Kidney (tissue), 14 donors: ENCODE data around the gene MYO16. TPM values are rescaled to one million over a fixed set of nuclear protein-coding genes. Genes with fewer than 3 reads are reported as not detected.

ENCODE experiments used
- DNase-seq, 5 donors: peaks; one replicate each; pipeline ENCODE4 v3.0.0-alpha.2; 2013 to 2020
- FAIRE-seq: peaks from 2 replicates; lab custom pipeline; 2012; peaks lifted over from hg19 to GRCh38; lab: Jason Lieb, UNC
- H3K27ac ChIP-seq, 2 donors: one replicate each; pipeline ENCODE4 v1.7.0; 2013; ENCODE audit warnings: low read depth in 2 of 2, low read length in 2 of 2, inconsistent platforms in 1 of 2
- H3K27me3 ChIP-seq: one replicate; pipeline ENCODE4 v1.7.1; 2013; ENCODE audit warnings: low read length, inconsistent platforms; ENCODE audit not compliant: control insufficient read depth, insufficient read depth
- H3K36me3 ChIP-seq, 3 donors: one replicate each; pipeline versions ENCODE4 v1.7.0 to v1.7.1; 2013; ENCODE audit warnings: low read length in 3 of 3, control low read depth in 1 of 3, inconsistent platforms in 1 of 3; ENCODE audit not compliant: insufficient read depth in 3 of 3, control insufficient read depth in 2 of 3
- H3K4me1 ChIP-seq, 3 donors: one replicate each; pipeline versions ENCODE4 v1.7.0 to v1.7.1; 2013; ENCODE audit warnings: low read length in 3 of 3, inconsistent platforms in 1 of 3, low read depth in 1 of 3; ENCODE audit not compliant: control insufficient read depth in 2 of 3, insufficient read depth in 2 of 3
- H3K4me3 ChIP-seq, 3 donors: one replicate each; pipeline versions ENCODE4 v1.7.0 to v1.8.1; 2013; ENCODE audit warnings: low read length in 3 of 3, control low read depth in 1 of 3, inconsistent platforms in 1 of 3
- H3K9ac ChIP-seq, 3 donors: one replicate each; pipeline versions ENCODE4 v1.7.0 to v1.7.1; 2013; ENCODE audit warnings: low read length in 3 of 3, control low read depth in 1 of 3, inconsistent platforms in 1 of 3
- H3K9me3 ChIP-seq, 3 donors: one replicate each; pipeline versions ENCODE4 v1.7.0 to v1.7.1; 2013; ENCODE audit warnings: low read length in 3 of 3, control low read depth in 1 of 3, inconsistent platforms in 1 of 3; ENCODE audit not compliant: control insufficient read depth in 2 of 3, insufficient read depth in 1 of 3
- CTCF ChIP-seq: IDR thresholded peaks from 3 replicates; pipeline ENCODE4 v1.5.1; 2012; ENCODE audit warnings: mild to moderate bottlenecking, moderate library complexity, borderline replicate concordance; ENCODE audit not compliant: insufficient read depth; ENCODE audit errors: extremely low read depth
- intact Hi-C: fragments of 100-400 bp; cut with DNase I; formaldehyde crosslinking; loops from one replicate; pipeline ENCODE4 v1.11.1; 2022
- polyA plus RNA-seq: library from polyadenylated mRNA; stranded (reverse); fragments of 350-450 nt; fragmentation: Illumina TruSeq; extraction: RNeasy Lipid Tissue Mini Kit (QIAGEN cat#74804); gene quantifications from one replicate; pipeline ENCODE4 v1.2.3, GENCODE V29; 2014; ENCODE audit warnings: low read depth, low replicate concordance; ENCODE audit not compliant: insufficient read depth
- total RNA-seq: library from RNA; stranded (reverse); fragmentation: NEBNext Ultra II Directional; extraction: Animal tissue kit (Norgen Biotek cat#: 25700); gene quantifications from one replicate; pipeline ENCODE4 v1.2.1, GENCODE V29; 2021
- donor health status: control.
- donor health status: control.
- donor health status: control.
- donor health status: control.
- donor health status: control.
- donor health status: DM: yes; HTN: yes; CAD: no.
- donor health status: Normal renal cell carcinoma (clear cell type).

Gene MYO16
- total and polyA plus RNA-seq, 2 donors from 2014 or later: 0.22 to 0.43 TPM

GRCh38 chr13:108924541-108924940, 295.1 kb downstream of the MYO16 start:
- no peak overlapping the region for H3K9ac ChIP-seq
- no peaks in the 10 kb centered on the region for H3K36me3 ChIP-seq
- no peaks in the 10 kb centered on the region for H3K27me3 ChIP-seq
- H3K27ac ChIP-seq: no peak overlapping the region
- FAIRE-seq (no peak), DNase-seq (no peak)
- intact Hi-C loops: no loop called here
- H3K4me1 ChIP-seq: no peaks in the 10 kb centered on the region
- H3K9me3 ChIP-seq: no peaks in the 10 kb centered on the region
- no peak for TF ChIP-seq CTCF
- no peak overlapping the region for H3K4me3 ChIP-seq

- no peak for TF ChIP-seq CTCF
- no peak for FAIRE-seq
- Histone ChIP-seq H3K9me3 (no peaks in the 10 kb centered on the region), H3K27ac (no peak overlapping the region), H3K27me3 (no peaks in the 10 kb centered on the region), H3K36me3 (no peaks in the 10 kb centered on the region), H3K4me1 (no peaks in the 10 kb centered on the region), H3K9ac (no peak overlapping the region), H3K4me3 (no peak overlapping the region)
- intact Hi-C loops: no loop called here
- DNase-seq: no peak
Observed at GRCh38 chr13:108925070-108925469, 295.7 kb downstream of the MYO16 start.

GRCh38 chr13:108926862-108927261, 297.5 kb downstream of the MYO16 start:
- Histone ChIP-seq H3K36me3 (no peaks in the 10 kb centered on the region), H3K9ac (no peak overlapping the region), H3K4me1 (no peaks in the 10 kb centered on the region), H3K4me3 (no peak overlapping the region), H3K27me3 (no peaks in the 10 kb centered on the region), H3K27ac (no peak overlapping the region), H3K9me3 (no peaks in the 10 kb centered on the region)
- intact Hi-C loops: no loop called here
- DNase-seq (no peak), FAIRE-seq (no peak)
- no peak for TF ChIP-seq CTCF

GRCh38 chr13:108927615-108928014, 298.2 kb downstream of the MYO16 start:
- no peaks in the 10 kb centered on the region for H3K9me3 ChIP-seq
- H3K4me1 ChIP-seq: no peaks in the 10 kb centered on the region
- no peak for TF ChIP-seq CTCF
- H3K27ac ChIP-seq: no peak overlapping the region
- intact Hi-C loops: no loop called here
- DNase-seq (no peak), FAIRE-seq (no peak)
- no peak overlapping the region for H3K4me3 ChIP-seq
- H3K9ac ChIP-seq: no peak overlapping the region
- H3K27me3 ChIP-seq: no peaks in the 10 kb centered on the region
- no peaks in the 10 kb centered on the region for H3K36me3 ChIP-seq
